A549 (cell line): ENCODE measurements around the gene ZFP36L1. TPM values are rescaled to one million over a fixed set of nuclear protein-coding genes. Genes with fewer than 3 reads are reported as not detected.

Experiments used
- ATAC-seq, 2 experiments: fragments of 200-7000 bp in 1 of 2; fragments of >200 bp in 1 of 2; cut with Nextera tagmentation in 1 of 2; cut with Tn5 transposase in 1 of 2; 3 replicates each; pipeline versions ENCODE4 v1.8.0 to v1.9.1; 2018 to 2020; ENCODE audit warnings: mild to moderate bottlenecking in 1 of 2, moderate library complexity in 1 of 2
- CTCF ChIA-PET: fragments of 300-600 bp; sonication (Branson Sonifier 250); formaldehyde crosslinking; extraction: SDS; loops from one replicate; lab custom pipeline; 2021; ENCODE audit warnings: antibody characterized with exemption, inconsistent platforms; lab: Yijun Ruan, JAX
- POLR2A ChIA-PET: fragments of 350-600 bp; formaldehyde crosslinking; extraction: SDS; loops from one replicate; lab custom pipeline; 2021; ENCODE audit warnings: antibody characterized with exemption, inconsistent platforms; lab: Yijun Ruan, JAX
- DNase-seq, 2 experiments: peaks; one replicate each; pipeline versions ENCODE4 v3.0.0 to v3.0.0-alpha.2; 2011 to 2016; ENCODE audit warnings: low read depth in 1 of 2, low spot score in 1 of 2
- FAIRE-seq: peaks from 2 replicates; lab custom pipeline; 2011; peaks lifted over from hg19 to GRCh38; lab: Jason Lieb, UNC
- H3K27ac ChIP-seq, 2 experiments: fragments of >200 bp; sonication (Bioruptor Twin); formaldehyde crosslinking; 3 replicates each; pipeline ENCODE4 v1.5.1; 2016 to 2017
- H3K4me1 ChIP-seq: fragments of >200 bp; sonication (Bioruptor Twin); formaldehyde crosslinking; 3 replicates; pipeline ENCODE4 v1.6.1; 2016
- H3K4me2 ChIP-seq: fragments of >200 bp; sonication (Bioruptor Twin); formaldehyde crosslinking; 3 replicates; pipeline ENCODE4 v1.6.1; 2016
- H3K4me3 ChIP-seq: fragments of >200 bp; sonication (Bioruptor Twin); formaldehyde crosslinking; 3 replicates; pipeline ENCODE4 v1.5.1; 2016
- H3K9me3 ChIP-seq: fragments of >200 bp; sonication (Bioruptor Twin); formaldehyde crosslinking; 3 replicates; pipeline ENCODE4 v1.6.1; 2016
- CBX8 ChIP-seq: fragments of 200-600 bp; sonication (generic); IDR thresholded peaks from 2 replicates; pipeline ENCODE4 v1.6.1; 2016
- CHD2 ChIP-seq: fragments of 150-350 bp; IDR thresholded peaks from 2 replicates; pipeline ENCODE4 v1.6.1; 2014; ENCODE audit warnings: low read length; ENCODE audit not compliant: partially characterized antibody
- CHD4 ChIP-seq: fragments of 200-600 bp; sonication (generic); IDR thresholded peaks from 2 replicates; pipeline ENCODE4 v1.6.1; 2016; ENCODE audit warnings: antibody characterized with exemption, mild to moderate bottlenecking, borderline replicate concordance
- EHF ChIP-seq: fragments of 250-450 bp; sonication (Bioruptor Pico); IDR thresholded peaks from 2 replicates; pipeline ENCODE4 v1.5.0; 2020; ENCODE audit warnings: mild to moderate bottlenecking
- FOSL2 ChIP-seq, 2 experiments: fragments of 450-650 bp in 1 of 2; fragments of >200 bp in 1 of 2; sonication (Bioruptor Twin) in 1 of 2; formaldehyde crosslinking; IDR thresholded peaks; 2 replicates each; pipeline versions ENCODE4 v1.5.0 to v1.6.1; 2016 to 2020; ENCODE audit warnings: mild to moderate bottlenecking in 1 of 2, moderate library complexity in 1 of 2
- FOXS1 ChIP-seq: fragments of 250-450 bp; sonication (Bioruptor Pico); IDR thresholded peaks from 2 replicates; pipeline ENCODE4 v1.5.0; 2020; ENCODE audit warnings: mild to moderate bottlenecking, moderate library complexity
- GATA3 ChIP-seq: IDR thresholded peaks from 2 replicates; pipeline ENCODE4 v1.6.1; 2012; ENCODE audit warnings: borderline replicate concordance
- HDAC2 ChIP-seq: fragments of 200-600 bp; sonication (generic); IDR thresholded peaks from 2 replicates; pipeline ENCODE4 v1.6.1; 2016
- HES2 ChIP-seq: fragments of >200 bp; sonication (Bioruptor Twin); formaldehyde crosslinking; IDR thresholded peaks from 2 replicates; pipeline ENCODE4 v1.6.1; 2016
- HEYL ChIP-seq: fragments of 250-450 bp; sonication (Bioruptor Pico); IDR thresholded peaks from 2 replicates; pipeline ENCODE4 v1.8.0; 2021; ENCODE audit warnings: mild to moderate bottlenecking, moderate library complexity
- HOXB13 ChIP-seq: fragments of 250-450 bp; sonication (Bioruptor Pico); IDR thresholded peaks from 2 replicates; pipeline ENCODE4 v1.5.0; 2020; ENCODE audit warnings: low read depth, mild to moderate bottlenecking, moderate library complexity
- KDM1A ChIP-seq: fragments of 200-600 bp; sonication (generic); IDR thresholded peaks from 2 replicates; pipeline ENCODE4 v1.6.1; 2016; ENCODE audit warnings: low read depth, mild to moderate bottlenecking
- KDM5A ChIP-seq: fragments of 200-600 bp; sonication (generic); IDR thresholded peaks from 2 replicates; pipeline ENCODE4 v1.6.1; 2016; ENCODE audit warnings: antibody characterized with exemption, mild to moderate bottlenecking
- MAX ChIP-seq: IDR thresholded peaks from 2 replicates; pipeline ENCODE4 v1.6.1; 2012
- MYC ChIP-seq: IDR thresholded peaks from 2 replicates; pipeline ENCODE4 v1.6.1; 2012; ENCODE audit warnings: mild to moderate bottlenecking, inconsistent platforms, low read length, improper control_type of control experiment, borderline replicate concordance
- NFE2L2 ChIP-seq: fragments of 150-350 bp; conservative IDR thresholded peaks from 2 replicates; pipeline ENCODE4 v1.6.1; 2014; ENCODE audit warnings: low read length
- PHF8 ChIP-seq: fragments of 200-600 bp; sonication (generic); IDR thresholded peaks from 2 replicates; pipeline ENCODE4 v1.6.1; 2016; ENCODE audit warnings: low read depth, mild to moderate bottlenecking, antibody characterized with exemption, moderate library complexity, borderline replicate concordance
- POLR2A ChIP-seq: IDR thresholded peaks from 2 replicates; pipeline ENCODE4 v1.6.1; 2012; ENCODE audit warnings: mild to moderate bottlenecking, low read length
- POLR2AphosphoS2 ChIP-seq: conservative IDR thresholded peaks from 2 replicates; pipeline ENCODE4 v1.6.1; 2012; ENCODE audit warnings: low read length, improper control_type of control experiment, inconsistent platforms
- RCOR1 ChIP-seq: fragments of 150-350 bp; IDR thresholded peaks from 2 replicates; pipeline ENCODE4 v1.6.1; 2014; ENCODE audit warnings: antibody characterized with exemption, low read length, low read depth
- TP53 ChIP-seq: fragments of 250-450 bp; sonication (Bioruptor Pico); IDR thresholded peaks from 2 replicates; pipeline ENCODE4 v1.5.0; 2021; ENCODE audit warnings: mild to moderate bottlenecking, moderate library complexity
- WGBS: methylation state at CpG from one replicate; pipeline ENCODE4 v1.1.6; 2017; ENCODE audit errors: missing lambda C conversion rate; 5-methylcytosine and 5-hydroxymethylcytosine counted together
- polyA plus RNA-seq, 4 experiments: library from polyadenylated mRNA; depleted of rRNA in 3 of 4; stranded (reverse); fragments of >200 nt; fragmentation: RNase III in 1 of 4; extraction: RNeasy Plus Mini Kit Qiagen cat#74134 plus additional on column Dnase treatment in 1 of 4; gene quantifications; 2 replicates in 3 of 4; 3 replicates in 1 of 4; pipeline ENCODE4 v1.2.3, GENCODE V29; 2011 to 2017

The ZFP36L1 gene
- polyA plus RNA-seq, 2 of the 4 experiments (the other 2 are of a cell fraction): 76.4 to 114 TPM

- no peak for TF ChIP-seq HEYL (CRISPR knock-in tag)
- H3K4me1 ChIP-seq: no peaks in the 10 kb centered on the region
- FAIRE-seq (no peak), DNase-seq (no peak), ATAC-seq (no peak)
- H3K4me2 ChIP-seq: no peak overlapping the region
- ChIA-PET CTCF (no interaction called here), POLR2A (no interaction called here)
- no peaks in the 10 kb centered on the region for H3K9me3 ChIP-seq
- no peak overlapping the region for H3K27ac ChIP-seq
- H3K4me3 ChIP-seq: no peak overlapping the region
- 92% methylated on average over 4 of the region's 4 CpGs for WGBS
Observed at GRCh38 chr14:68753690-68754089, 39.2 kb downstream of the ZFP36L1 start.

GRCh38 chr14:68752271-68753006 is 40.4 kb downstream of the ZFP36L1 start:
- H3K4me3 ChIP-seq: no peak overlapping the region
- no peaks in the 10 kb centered on the region for H3K4me1 ChIP-seq
- 93% methylated on average over 6 of the region's 6 CpGs for WGBS
- DNase-seq (no peak), ATAC-seq (no peak), FAIRE-seq (no peak)
- no peaks in the 10 kb centered on the region for H3K9me3 ChIP-seq
- no peak for TF ChIP-seq NFE2L2
- TF ChIP-seq CHD2: no peak
- no peak for TF ChIP-seq TP53
- no peak for TF ChIP-seq POLR2A
- H3K27ac ChIP-seq: no peak overlapping the region
- POLR2A ChIA-PET: no interaction called here
- H3K4me2 ChIP-seq: no peak overlapping the region
- CTCF ChIA-PET: interaction anchor here (0.7 kb wide), 1 partner anchor 8 kb away, joined by 4 read pairs; no protein-coding TSS in a partner anchor

- CTCF ChIA-PET: interaction anchor here (1.1 to 1.5 kb wide), 4 partner anchors 7 to 32 kb away, joined by 4 to 5 read pairs (median 4); no protein-coding TSS in a partner anchor
- TF ChIP-seq HOXB13 (CRISPR knock-in tag) (no peak), GATA3 (no peak), KDM1A (no peak), MYC (no peak), HDAC2 (no peak), CHD2 (no peak), PHF8 (no peak), HES2 (no peak), NFE2L2 (no peak), POLR2AphosphoS2 (no peak), RCOR1 (no peak), CHD4 (no peak), CBX8 (no peak), EHF (CRISPR knock-in tag) (no peak), FOXS1 (CRISPR knock-in tag) (no peak), MAX (no peak), FOSL2 (IDR thresholded peaks at IDR 0.05) (no peak), FOSL2 (CRISPR knock-in tag; IDR thresholded peaks at IDR 0.05) (no peak), KDM5A (no peak)
- no peak overlapping the region for H3K27ac ChIP-seq
Observed at GRCh38 chr14:68749487-68750475, 43.1 kb downstream of the ZFP36L1 start.

More at GRCh38 chr14:68749487-68750475, 43.1 kb downstream of the ZFP36L1 start:
- Histone ChIP-seq H3K9me3 (no peaks in the 10 kb centered on the region), H3K4me3 (no peak overlapping the region), H3K4me1 (no peaks in the 10 kb centered on the region), H3K4me2 (no peak overlapping the region)
- POLR2A ChIA-PET: no interaction called here
- FAIRE-seq (no peak), ATAC-seq (no peak), DNase-seq (no peak)
- WGBS: 84% methylated on average over 11 of the region's 11 CpGs
